PC-3 (cell line): ENCODE results near the gene KRT3. TPM values are rescaled to one million over a fixed set of nuclear protein-coding genes. Genes with fewer than 3 reads are reported as not detected.

Experiments used
- ATAC-seq: fragments of 200-7000 bp; cut with Tn5 transposase; 2 replicates; pipeline ENCODE4 v1.9.1; 2020; ENCODE audit warnings: mild to moderate bottlenecking, moderate library complexity
- BruUV-seq: library from RNA; stranded (reverse); fragments of 400-500 nt; replicated peaks from 2 replicates; lab custom pipeline; 2021; lab: Mats Ljungman, UMichigan
- CTCF ChIA-PET: fragments of 300-600 bp; sonication (Branson Sonifier 250); formaldehyde crosslinking; loops from one replicate; lab custom pipeline; 2022; ENCODE audit warnings: antibody characterized with exemption; lab: Charles Lee
- POLR2A ChIA-PET: fragments of 300-600 bp; sonication (Branson Sonifier 250); formaldehyde crosslinking; loops from one replicate; lab custom pipeline; 2022; ENCODE audit warnings: antibody characterized with exemption; ENCODE audit not compliant: unreplicated experiment; lab: Charles Lee
- DNase-seq: peaks from one replicate; pipeline ENCODE4 v3.0.0-alpha.2; 2015
- H2AFZ ChIP-seq: fragments of 300-600 bp; sonication (generic); 2 replicates; pipeline ENCODE4 v1.6.0; 2016; ENCODE audit warnings: antibody characterized with exemption, low read length
- H3F3A ChIP-seq: fragments of 300-600 bp; sonication (generic); one replicate; pipeline ENCODE4 v1.6.0; 2017; ENCODE audit warnings: antibody characterized with exemption, low read length, control low read depth, mild to moderate bottlenecking; ENCODE audit not compliant: unreplicated experiment
- H3K27ac ChIP-seq: fragments of 300-600 bp; sonication (generic); 2 replicates; pipeline ENCODE4 v1.5.1; 2016; ENCODE audit warnings: mild to moderate bottlenecking, low read length
- H3K27me3 ChIP-seq: fragments of 300-600 bp; sonication (generic); 2 replicates; pipeline ENCODE4 v1.6.1; 2016; ENCODE audit warnings: low read length, mixed read lengths
- H3K36me3 ChIP-seq: fragments of 300-600 bp; sonication (generic); 2 replicates; pipeline ENCODE4 v1.6.1; 2016; ENCODE audit warnings: low read depth, mixed run types, low read length, mixed read lengths
- H3K4me1 ChIP-seq: fragments of 300-600 bp; sonication (generic); 2 replicates; pipeline ENCODE4 v1.5.1; 2016; ENCODE audit warnings: low read length; ENCODE audit not compliant: insufficient read depth
- H3K4me2 ChIP-seq: fragments of 300-600 bp; sonication (generic); 2 replicates; pipeline ENCODE4 v1.6.0; 2016; ENCODE audit warnings: low read length
- H3K4me3 ChIP-seq: fragments of 300-600 bp; sonication (generic); 2 replicates; pipeline ENCODE4 v1.5.1; 2016; ENCODE audit warnings: mild to moderate bottlenecking, low read length, mixed read lengths
- H3K79me2 ChIP-seq: fragments of 300-600 bp; sonication (generic); 2 replicates; pipeline ENCODE4 v1.6.1; 2017; ENCODE audit warnings: low read length, mixed read lengths
- H3K9ac ChIP-seq: fragments of 300-600 bp; sonication (generic); 2 replicates; pipeline ENCODE4 v1.6.0; 2016; ENCODE audit warnings: mild to moderate bottlenecking, low read length
- H3K9me2 ChIP-seq: fragments of 300-600 bp; sonication (generic); replicated peaks from 2 replicates; pipeline ENCODE4 v1.6.1; 2016; ENCODE audit warnings: mixed run types, low read length, mixed read lengths
- H3K9me3 ChIP-seq: fragments of 300-600 bp; sonication (generic); 2 replicates; pipeline ENCODE4 v1.6.1; 2016; ENCODE audit warnings: low read length, mixed read lengths
- H4K20me1 ChIP-seq: fragments of 300-600 bp; sonication (generic); 2 replicates; pipeline ENCODE4 v1.6.1; 2016; ENCODE audit warnings: low read length, mixed read lengths
- CTCF ChIP-seq: fragments of 300-600 bp; sonication (generic); conservative IDR thresholded peaks from 2 replicates; pipeline ENCODE4 v1.5.1; 2017; ENCODE audit warnings: antibody characterized with exemption, low read depth, mild to moderate bottlenecking, low read length
- EZH2 ChIP-seq: fragments of 300-600 bp; sonication (generic); IDR thresholded peaks from one replicate; pipeline ENCODE4 v1.6.1; 2017; ENCODE audit warnings: antibody characterized with exemption, mild to moderate bottlenecking, low read length; ENCODE audit not compliant: unreplicated experiment
- EZH2phosphoT487 ChIP-seq: fragments of 300-600 bp; sonication (generic); IDR thresholded peaks from 2 replicates; pipeline ENCODE4 v1.6.1; 2018; ENCODE audit warnings: mild to moderate bottlenecking, antibody characterized with exemption, low read length, borderline replicate concordance
- intact Hi-C: fragments of 100-400 bp; cut with micrococcal nuclease; formaldehyde crosslinking; loops from 2 replicates; pipeline ENCODE4 v1.9.0; 2023
- total RNA-seq: library from RNA; depleted of rRNA; stranded (reverse); fragments of >200 nt; gene quantifications from 2 replicates; pipeline ENCODE4 v1.2.3, GENCODE V29; 2014

The KRT3 gene
- total RNA-seq, 1 experiment from 2014 or later, result 0.33 TPM

GRCh38 chr12:52822771-52823510, 27.0 kb upstream of the KRT3 start:
- 0 out of 2 replicates have a peak overlapping the region, but pooled peaks have one; percentile 4 for H2AFZ ChIP-seq
- H3K9ac ChIP-seq, result no peak overlapping the region
- DNase-seq (no peak), ATAC-seq (no peak)
- no peak overlapping the region for H3K4me3 ChIP-seq
- ChIA-PET POLR2A (no interaction called here), CTCF (no interaction called here)
- no peak overlapping the region for H3K4me2 ChIP-seq
- H3K9me3 ChIP-seq, result no peaks in the 10 kb centered on the region
- BruUV-seq, result no TSS peak
- intact Hi-C loops, result no loop called here
- no peaks in the 10 kb centered on the region for H3K36me3 ChIP-seq
- TF ChIP-seq CTCF (no peak), EZH2phosphoT487 (no peak), EZH2 (no peak)
- H3F3A ChIP-seq, result no peaks in the 10 kb centered on the region
- H3K27me3 ChIP-seq, result no peaks in the 10 kb centered on the region
- H3K27ac ChIP-seq, result no peak overlapping the region
- no peaks in the 10 kb centered on the region for H3K79me2 ChIP-seq
- H3K4me1 ChIP-seq, result peaks cover 12% of the 10 kb centered on the region; the same call in 1 of the 2 replicates
- H3K9me2 ChIP-seq, result no peaks in the 10 kb centered on the region
- H4K20me1 ChIP-seq, result no peaks in the 10 kb centered on the region

GRCh38 chr12:52821826-52822660, 26.1 kb upstream of the KRT3 start:
- Histone ChIP-seq H3K36me3 (no peaks in the 10 kb centered on the region), H3K9me2 (no peaks in the 10 kb centered on the region), H3K79me2 (no peaks in the 10 kb centered on the region), H3K27me3 (no peaks in the 10 kb centered on the region; the same call in 1 of the 2 replicates), H3K27ac (no peak overlapping the region), H2AFZ (0 out of 2 replicates have a peak overlapping the region, but pooled peaks have one; percentile 4), H4K20me1 (no peaks in the 10 kb centered on the region), H3K4me2 (peak overlapping the region; percentile 19; the same call in 1 of the 2 replicates), H3K9me3 (no peaks in the 10 kb centered on the region), H3K4me3 (no peak overlapping the region), H3K9ac (no peak overlapping the region), H3K4me1 (peaks cover 12% of the 10 kb centered on the region; the same call in 1 of the 2 replicates), H3F3A (no peaks in the 10 kb centered on the region)
- POLR2A ChIA-PET, result no interaction called here
- ATAC-seq, result peak; percentile 45
- TF ChIP-seq EZH2 (no peak), CTCF (no peak), EZH2phosphoT487 (no peak)
- CTCF ChIA-PET, result no interaction called here
- no TSS peak for BruUV-seq
- intact Hi-C loops, result no loop called here
- DNase-seq, result peak; percentile 40
